Endothelial cell of umbilical vein (primary cell): ENCODE data around the gene MYO18A.

Experiments used
- CTCF ChIP-seq, 2 donors: IDR thresholded peaks; 1 replicate in 1 of 2; 2 replicates in 1 of 2; pipeline ENCODE4 v1.5.1; 2011; ENCODE audit warnings: low read length in 2 of 2, mild to moderate bottlenecking in 2 of 2, moderate library complexity in 2 of 2, control low read depth in 1 of 2, inconsistent platforms in 1 of 2, low read depth in 1 of 2; ENCODE audit not compliant: insufficient read depth in 1 of 2; ENCODE audit errors: extremely low read depth in 1 of 2
- EZH2 ChIP-seq: IDR thresholded peaks from 2 replicates; pipeline ENCODE4 v1.6.1; 2012; ENCODE audit warnings: borderline replicate concordance, low read depth, mild to moderate bottlenecking, moderate library complexity, low read length, inconsistent platforms; ENCODE audit not compliant: severe bottlenecking
- JUN ChIP-seq: IDR thresholded peaks from 2 replicates; pipeline ENCODE4 v1.6.1; 2011; ENCODE audit warnings: borderline replicate concordance, low read depth; ENCODE audit not compliant: insufficient read length, insufficient read depth
- MYC ChIP-seq: IDR thresholded peaks from one replicate; pipeline ENCODE4 v1.6.1; 2011; ENCODE audit warnings: mild to moderate bottlenecking, low read depth, low read length
- POLR2A ChIP-seq: IDR thresholded peaks from 2 replicates; pipeline ENCODE4 v1.6.1; 2012; ENCODE audit warnings: low read depth, mild to moderate bottlenecking, control low read depth, low read length
- POLR2AphosphoS5 ChIP-seq: IDR thresholded peaks from 2 replicates; pipeline ENCODE4 v1.6.1; 2012; ENCODE audit warnings: low read depth, mild to moderate bottlenecking, control low read depth, low read length, moderate library complexity; ENCODE audit not compliant: insufficient read depth

- TF ChIP-seq EZH2 (no peak), POLR2A (no peak), POLR2AphosphoS5 (no peak), MYC (no peak), CTCF (IDR thresholded peaks at IDR 0.05; ENCODE audit: extremely low read depth in 1 of 2, insufficient read depth in 1 of 2, low read depth in 1 of 2, low read length in 2 of 2) (no peak), JUN (no peak)
Observed at GRCh38 chr17:29165800-29166506, 14.2 kb downstream of the MYO18A start.
